ENCODE results near the gene INSC. TPM values are rescaled to one million over a fixed set of nuclear protein-coding genes. Genes with fewer than 3 reads are reported as not detected.

INSC gene
- total and polyA plus RNA-seq, 9 of the 15 experiments (the other 6 are each of a cell fraction or from before 2014, with no cell fraction given), result not detected

DNA sequence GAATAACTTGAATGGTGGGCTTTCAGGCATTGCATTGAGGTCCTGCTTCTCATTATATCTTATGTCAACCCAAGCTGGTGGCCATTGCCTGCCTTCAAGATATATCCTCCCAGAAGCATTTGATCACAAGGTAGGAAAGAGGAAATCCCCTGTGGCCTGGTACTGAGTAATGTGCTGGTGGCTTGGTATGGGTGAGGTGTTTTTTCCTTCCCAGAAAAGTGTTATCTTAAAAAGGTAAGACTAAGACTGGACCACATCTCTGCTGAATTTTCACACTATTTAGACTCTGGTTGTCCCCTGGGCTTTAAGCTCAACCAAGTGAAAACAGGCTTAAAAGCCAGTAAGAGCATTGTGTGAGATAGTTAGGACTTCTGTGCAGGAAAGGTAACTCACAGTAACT lies 3.7 kb downstream of the INSC start (continued):
- TF ChIP-seq, protein P1, sequence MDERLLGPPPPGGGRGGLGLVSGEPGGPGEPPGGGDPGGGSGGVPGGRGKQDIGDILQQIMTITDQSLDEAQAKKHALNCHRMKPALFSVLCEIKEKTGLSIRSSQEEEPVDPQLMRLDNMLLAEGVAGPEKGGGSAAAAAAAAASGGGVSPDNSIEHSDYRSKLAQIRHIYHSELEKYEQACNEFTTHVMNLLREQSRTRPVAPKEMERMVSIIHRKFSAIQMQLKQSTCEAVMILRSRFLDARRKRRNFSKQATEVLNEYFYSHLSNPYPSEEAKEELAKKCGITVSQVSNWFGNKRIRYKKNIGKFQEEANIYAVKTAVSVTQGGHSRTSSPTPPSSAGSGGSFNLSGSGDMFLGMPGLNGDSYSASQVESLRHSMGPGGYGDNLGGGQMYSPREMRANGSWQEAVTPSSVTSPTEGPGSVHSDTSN (CRISPR knock-in tag; IDR thresholded peaks at IDR 0.05; ENCODE audit: low read depth), result no peak
- TF ChIP-seq, protein P1 (tag; conservative IDR thresholded peaks at IDR 0.05; ENCODE audit: low read depth), result no peak
- TF ChIP-seq BCOR (IDR thresholded peaks at IDR 0.05) (no peak), ZFP30 (CRISPR knock-in tag; IDR thresholded peaks at IDR 0.05; ENCODE audit: borderline replicate concordance) (no peak), RFX1 (IDR thresholded peaks at IDR 0.05) (no peak)

GRCh38 chr11:15119352-15119751 lies 4.6 kb downstream of the INSC start:
- Histone ChIP-seq H3K4me1 (replicated peaks in 1 of 2; ENCODE audit: control insufficient read depth in 2 of 2, insufficient read depth in 2 of 2, low read length in 2 of 2) (no peaks in the 10 kb centered on the region), H3K36me3 (ENCODE audit: control insufficient read depth, insufficient read depth, low read length) (no peaks in the 10 kb centered on the region), H3K79me2 (ENCODE audit: control insufficient read depth, insufficient read depth, low read length) (no peaks in the 10 kb centered on the region), H2AFZ (ENCODE audit: low read depth, low read length) (no peak overlapping the region), H3K9me1 (ENCODE audit: control insufficient read depth, insufficient read depth, low read length) (no peaks in the 10 kb centered on the region), H4K20me1 (replicated peaks; ENCODE audit: control insufficient read depth, insufficient read depth, low read length) (no peaks in the 10 kb centered on the region), H3K9me3 (replicated peaks; ENCODE audit: control insufficient read depth, insufficient read depth, low read depth, low read length) (no peaks in the 10 kb centered on the region), H3K4me3 (no peak overlapping the region), H3K9ac (ENCODE audit: insufficient read depth in 1 of 2, low read depth in 2 of 2, low read length in 2 of 2) (no peak overlapping the region), H3K4me2 (ENCODE audit: insufficient read depth, low read length) (no peak overlapping the region), H3K27me3 (ENCODE audit: control insufficient read depth in 2 of 2, insufficient read depth in 2 of 2, low read length in 2 of 2) (peaks cover 0 to 8% of the 10 kb centered on the region in 2 experiments; a peak in 1 of 5 replicates), H3K27ac (ENCODE audit: extremely low read depth, low read depth, low read length) (no peak overlapping the region)
- CTCF ChIA-PET (ENCODE audit: low intra/inter-chr PET ratio), result no interaction called here
- no peak for TF ChIP-seq TCF7 (IDR thresholded peaks at IDR 0.05; ENCODE audit: borderline replicate concordance)
- no peak for TF ChIP-seq RAD51 (IDR thresholded peaks at IDR 0.05; ENCODE audit: borderline replicate concordance, low read depth)
- no peak for TF ChIP-seq POLR2B (IDR thresholded peaks at IDR 0.05; ENCODE audit: low read depth, partially characterized antibody)
- TF ChIP-seq ZC3H8 (IDR thresholded peaks at IDR 0.05), result no peak
- no peak for TF ChIP-seq ESRRA (IDR thresholded peaks at IDR 0.05; ENCODE audit: borderline replicate concordance, low read depth)
- no peak for TF ChIP-seq ZNF184 (CRISPR knock-in tag; IDR thresholded peaks at IDR 0.05)
- TF ChIP-seq, protein P2, sequence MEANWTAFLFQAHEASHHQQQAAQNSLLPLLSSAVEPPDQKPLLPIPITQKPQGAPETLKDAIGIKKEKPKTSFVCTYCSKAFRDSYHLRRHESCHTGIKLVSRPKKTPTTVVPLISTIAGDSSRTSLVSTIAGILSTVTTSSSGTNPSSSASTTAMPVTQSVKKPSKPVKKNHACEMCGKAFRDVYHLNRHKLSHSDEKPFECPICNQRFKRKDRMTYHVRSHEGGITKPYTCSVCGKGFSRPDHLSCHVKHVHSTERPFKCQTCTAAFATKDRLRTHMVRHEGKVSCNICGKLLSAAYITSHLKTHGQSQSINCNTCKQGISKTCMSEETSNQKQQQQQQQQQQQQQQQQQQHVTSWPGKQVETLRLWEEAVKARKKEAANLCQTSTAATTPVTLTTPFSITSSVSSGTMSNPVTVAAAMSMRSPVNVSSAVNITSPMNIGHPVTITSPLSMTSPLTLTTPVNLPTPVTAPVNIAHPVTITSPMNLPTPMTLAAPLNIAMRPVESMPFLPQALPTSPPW (CRISPR knock-in tag; IDR thresholded peaks at IDR 0.05), result no peak
- DNase-seq (ENCODE audit: extremely low read depth in 1 of 4, low spot score in 3 of 4) (no peak), ATAC-seq (no peak), FAIRE-seq (no peak)
- BruUV-seq (replicated peaks), result no TSS peak
- in situ Hi-C loops (cut with MboI) (no loop called here), intact Hi-C loops (cut with micrococcal nuclease) (no loop called here)
- 0% methylated on average over 4 of the region's 4 CpGs for WGBS (ENCODE audit: insufficient coverage, low coverage, missing lambda C conversion rate)
- POLR2A ChIA-PET, result interaction anchor here (1.5 kb wide), 1 partner anchor 10 kb away, joined by 4 read pairs; no protein-coding TSS in a partner anchor
